ENCODE data around the gene S100A7A.
"Not testable (repeated sequence)": the region's sequence is repeated elsewhere in the genome, so short reads cannot be mapped to it uniquely, and the experiment has no call there.

Gene S100A7A

GRCh38 chr1:153417136-153417888 is 992 bp downstream of the S100A7A start:
- no peak overlapping the region for H3K9ac ChIP-seq (ENCODE audit: insufficient read length, low read depth)
- no peaks in the 10 kb centered on the region for H3K36me3 ChIP-seq (ENCODE audit: insufficient read depth, insufficient read length, low read length)
- peaks cover 16% of the 10 kb centered on the region for H3K27me3 ChIP-seq (ENCODE audit: insufficient read depth, insufficient read length)
- H3K4me3 ChIP-seq (ENCODE audit: insufficient read length, low read depth): no peak overlapping the region
- no peak for TF ChIP-seq YY1 (IDR thresholded peaks at IDR 0.05; ENCODE audit: insufficient read depth, insufficient read length)
- TF ChIP-seq ZNF274 (IDR thresholded peaks at IDR 0.05; ENCODE audit: low read depth, low read length): no peak
- no peak for TF ChIP-seq SUZ12 (IDR thresholded peaks at IDR 0.05; ENCODE audit: extremely low read depth, insufficient read depth, insufficient read length)
- no peak for DNase-seq (ENCODE audit: low read depth, low spot score)
- no peaks in the 10 kb centered on the region for H3K4me1 ChIP-seq (ENCODE audit: insufficient read depth, insufficient read length)
- H3K9me3 ChIP-seq (ENCODE audit: insufficient read depth, low read length): no peaks in the 10 kb centered on the region

- peaks cover 22% of the 10 kb centered on the region for H3K27me3 ChIP-seq (ENCODE audit: insufficient read depth, insufficient read length)
- not testable (repeated sequence) for H3K4me1 ChIP-seq (ENCODE audit: insufficient read depth, insufficient read length); H3K9ac ChIP-seq (ENCODE audit: insufficient read length, low read depth); H3K9me3 ChIP-seq (ENCODE audit: insufficient read depth, low read length); H3K4me3 ChIP-seq (ENCODE audit: insufficient read length, low read depth); DNase-seq (ENCODE audit: low read depth, low spot score); H3K36me3 ChIP-seq (ENCODE audit: insufficient read depth, insufficient read length, low read length)
Observed at GRCh38 chr1:153418758-153419435, 2.6 kb downstream of the S100A7A start.

GRCh38 chr1:153419436-153419793 is 3.1 kb downstream of the S100A7A start:
- not testable (repeated sequence) for H3K4me1 ChIP-seq (ENCODE audit: insufficient read depth, insufficient read length); H3K9ac ChIP-seq (ENCODE audit: insufficient read length, low read depth); H3K36me3 ChIP-seq (ENCODE audit: insufficient read depth, insufficient read length, low read length); H3K4me3 ChIP-seq (ENCODE audit: insufficient read length, low read depth); H3K9me3 ChIP-seq (ENCODE audit: insufficient read depth, low read length); DNase-seq (ENCODE audit: low read depth, low spot score)
- peaks cover 26% of the 10 kb centered on the region for H3K27me3 ChIP-seq (ENCODE audit: insufficient read depth, insufficient read length)

GRCh38 chr1:153420306-153420705 is 4.0 kb downstream of the S100A7A start:
- DNase-seq (ENCODE audit: low read depth, low spot score): no peak
- no peak overlapping the region for H3K9ac ChIP-seq (ENCODE audit: insufficient read length, low read depth)
- TF ChIP-seq SUZ12 (IDR thresholded peaks at IDR 0.05; ENCODE audit: extremely low read depth, insufficient read depth, insufficient read length) (no peak), YY1 (IDR thresholded peaks at IDR 0.05; ENCODE audit: insufficient read depth, insufficient read length) (no peak), ZNF274 (IDR thresholded peaks at IDR 0.05; ENCODE audit: low read depth, low read length) (no peak)
- H3K36me3 ChIP-seq (ENCODE audit: insufficient read depth, insufficient read length, low read length): no peaks in the 10 kb centered on the region
- H3K9me3 ChIP-seq (ENCODE audit: insufficient read depth, low read length): no peaks in the 10 kb centered on the region
- H3K27me3 ChIP-seq (ENCODE audit: insufficient read depth, insufficient read length): peaks cover 34% of the 10 kb centered on the region
- H3K4me3 ChIP-seq (ENCODE audit: insufficient read length, low read depth): no peak overlapping the region
- no peaks in the 10 kb centered on the region for H3K4me1 ChIP-seq (ENCODE audit: insufficient read depth, insufficient read length)

- Histone ChIP-seq H3K4me3 (ENCODE audit: insufficient read length, low read depth) (no peak overlapping the region), H3K9me3 (ENCODE audit: insufficient read depth, low read length) (no peaks in the 10 kb centered on the region), H3K27me3 (ENCODE audit: insufficient read depth, insufficient read length) (peaks cover 38% of the 10 kb centered on the region), H3K9ac (ENCODE audit: insufficient read length, low read depth) (no peak overlapping the region), H3K4me1 (ENCODE audit: insufficient read depth, insufficient read length) (no peaks in the 10 kb centered on the region), H3K36me3 (ENCODE audit: insufficient read depth, insufficient read length, low read length) (no peaks in the 10 kb centered on the region)
- DNase-seq (ENCODE audit: low read depth, low spot score): peak; percentile 60
- no peak for TF ChIP-seq YY1 (IDR thresholded peaks at IDR 0.05; ENCODE audit: insufficient read depth, insufficient read length)
- TF ChIP-seq ZNF274 (IDR thresholded peaks at IDR 0.05; ENCODE audit: low read depth, low read length): no peak
- TF ChIP-seq SUZ12 (IDR thresholded peaks at IDR 0.05; ENCODE audit: extremely low read depth, insufficient read depth, insufficient read length): no peak
Observed at GRCh38 chr1:153422450-153423068, 6.2 kb downstream of the S100A7A start.

GRCh38 chr1:153426809-153427208 is 10.5 kb downstream of the S100A7A start:
- H3K9ac ChIP-seq (ENCODE audit: insufficient read length, low read depth): no peak overlapping the region
- TF ChIP-seq ZNF274 (IDR thresholded peaks at IDR 0.05; ENCODE audit: low read depth, low read length): no peak
- TF ChIP-seq SUZ12 (IDR thresholded peaks at IDR 0.05; ENCODE audit: extremely low read depth, insufficient read depth, insufficient read length): no peak
- no peak for TF ChIP-seq YY1 (IDR thresholded peaks at IDR 0.05; ENCODE audit: insufficient read depth, insufficient read length)
- no peaks in the 10 kb centered on the region for H3K9me3 ChIP-seq (ENCODE audit: insufficient read depth, low read length)
- no peaks in the 10 kb centered on the region for H3K4me1 ChIP-seq (ENCODE audit: insufficient read depth, insufficient read length)
- DNase-seq (ENCODE audit: low read depth, low spot score): no peak
- peaks cover 22% of the 10 kb centered on the region for H3K27me3 ChIP-seq (ENCODE audit: insufficient read depth, insufficient read length)
- no peak overlapping the region for H3K4me3 ChIP-seq (ENCODE audit: insufficient read length, low read depth)
- no peaks in the 10 kb centered on the region for H3K36me3 ChIP-seq (ENCODE audit: insufficient read depth, insufficient read length, low read length)

- no peak for DNase-seq (ENCODE audit: low read depth, low spot score)
- Histone ChIP-seq H3K9me3 (ENCODE audit: insufficient read depth, low read length) (no peaks in the 10 kb centered on the region), H3K36me3 (ENCODE audit: insufficient read depth, insufficient read length, low read length) (no peaks in the 10 kb centered on the region), H3K9ac (ENCODE audit: insufficient read length, low read depth) (no peak overlapping the region), H3K4me3 (ENCODE audit: insufficient read length, low read depth) (no peak overlapping the region), H3K4me1 (ENCODE audit: insufficient read depth, insufficient read length) (no peaks in the 10 kb centered on the region), H3K27me3 (ENCODE audit: insufficient read depth, insufficient read length) (peaks cover 22% of the 10 kb centered on the region)
- no peak for TF ChIP-seq SUZ12 (IDR thresholded peaks at IDR 0.05; ENCODE audit: extremely low read depth, insufficient read depth, insufficient read length)
- no peak for TF ChIP-seq YY1 (IDR thresholded peaks at IDR 0.05; ENCODE audit: insufficient read depth, insufficient read length)
- TF ChIP-seq ZNF274 (IDR thresholded peaks at IDR 0.05; ENCODE audit: low read depth, low read length): no peak
Observed at GRCh38 chr1:153428073-153428638, 11.8 kb downstream of the S100A7A start.

Measured in NT2/D1 (cell line).